Stomach (tissue), 4 donors: ENCODE data around the gene HSFX2.
A peak's percentile ranks its signal among the peaks of the same experiment; 100 is the strongest.

Experiments
- CTCF ChIP-seq, 7 experiments: fragments of 450-650 bp in 4 of 7; fragments of 200-600 bp in 3 of 7; sonication (generic) in 3 of 7; IDR thresholded peaks; one replicate each; pipeline ENCODE4 v1.5.1; 2016 to 2019; ENCODE audit warnings: antibody characterized with exemption in 7 of 7, control low read depth in 2 of 7, mild to moderate bottlenecking in 1 of 7
- POLR2A ChIP-seq, 4 donors: fragments of 450-650 bp; IDR thresholded peaks; one replicate each; pipeline ENCODE4 v1.6.1; 2016; ENCODE audit warnings: antibody characterized with exemption in 4 of 4, control low read depth in 2 of 4, mild to moderate bottlenecking in 1 of 4, moderate library complexity in 1 of 4
- POLR2AphosphoS5 ChIP-seq, 3 donors: sonication (generic); formaldehyde crosslinking; IDR thresholded peaks; one replicate each; pipeline ENCODE4 v1.6.1; 2016; ENCODE audit warnings: antibody characterized with exemption in 3 of 3

DNA sequence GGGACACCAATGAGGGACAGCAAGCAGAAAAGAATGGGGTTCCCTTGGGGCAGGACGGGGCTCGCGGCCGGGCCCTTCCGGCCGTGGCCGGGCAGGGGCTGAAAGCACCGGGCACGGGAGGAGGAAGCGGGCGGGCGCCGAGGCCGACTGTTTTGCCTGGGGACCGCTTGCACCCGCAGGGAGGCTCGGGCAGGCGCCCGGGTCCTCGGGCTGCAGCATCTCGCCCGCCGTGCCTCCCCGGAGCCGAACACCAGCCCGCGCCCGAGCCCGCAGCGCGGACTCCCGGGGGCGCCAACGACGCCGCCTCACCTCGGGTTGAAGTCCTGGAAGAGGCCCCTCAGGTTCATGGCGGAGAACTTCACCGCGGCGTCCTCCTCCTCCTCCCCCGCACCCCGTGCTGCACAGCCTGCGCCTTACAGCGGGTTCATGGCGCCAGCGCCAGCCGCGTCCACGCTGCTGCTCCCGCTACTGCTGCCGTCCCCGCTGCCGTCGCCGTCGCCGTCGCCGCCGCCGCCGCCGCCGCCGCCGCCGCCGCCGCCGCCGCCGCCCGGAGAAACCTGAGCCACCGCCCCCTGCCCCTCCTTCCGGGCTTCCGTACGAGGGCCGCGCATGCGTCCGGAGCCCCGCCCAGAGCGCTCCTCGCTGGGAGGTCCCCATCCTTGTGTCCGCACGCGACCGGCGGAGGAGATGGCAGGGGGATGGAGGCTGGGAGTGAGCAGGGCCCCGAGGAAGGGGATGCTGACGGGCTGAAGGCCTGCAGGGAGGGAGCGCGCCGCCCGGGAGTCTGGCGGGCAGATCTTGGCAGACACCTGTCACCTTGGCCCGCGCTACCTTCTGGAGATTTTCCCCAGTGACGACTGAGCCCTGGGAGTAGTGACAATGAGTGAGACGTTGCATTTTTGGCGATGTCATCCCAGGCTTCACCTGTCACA is 36.4 kb upstream of the HSFX2 start, which contains the start of gene TMEM185A:
- TF ChIP-seq CTCF (IDR thresholded peaks at IDR 0.05) (no peak), POLR2A (IDR thresholded peaks at IDR 0.05) (no peak), POLR2AphosphoS5 (IDR thresholded peaks at IDR 0.05) (peak in 1 of 3 donors; percentile 63)
